DOHH2 (cell line): ENCODE measurements around the gene ECT2.

Source experiments
- H3F3A ChIP-seq: fragments of 200-600 bp; sonication (generic), shearing (Covaris generic); 2 replicates; pipeline ENCODE4 v1.6.0; 2016; ENCODE audit warnings: antibody characterized with exemption, mild to moderate bottlenecking; ENCODE audit not compliant: control insufficient read depth, insufficient read depth
- H3K27ac ChIP-seq: fragments of 200-600 bp; sonication (generic); 2 replicates; pipeline ENCODE4 v1.5.1; 2014; ENCODE audit warnings: low read depth, mild to moderate bottlenecking, low read length, moderate library complexity
- H3K27me3 ChIP-seq: fragments of 200-600 bp; sonication (generic); 2 replicates; pipeline ENCODE4 v1.6.1; 2014; ENCODE audit warnings: mild to moderate bottlenecking, low read length, mixed read lengths; ENCODE audit not compliant: control insufficient read depth
- H3K36me3 ChIP-seq: fragments of 200-600 bp; sonication (generic); 2 replicates; pipeline ENCODE4 v1.6.1; 2014; ENCODE audit warnings: mild to moderate bottlenecking, low read length, moderate library complexity, mixed read lengths; ENCODE audit not compliant: control insufficient read depth
- H3K4me1 ChIP-seq: fragments of 200-600 bp; sonication (generic); 2 replicates; pipeline ENCODE4 v1.6.1; 2014; ENCODE audit warnings: mild to moderate bottlenecking, low read length, mixed read lengths; ENCODE audit not compliant: control insufficient read depth
- H3K4me2 ChIP-seq: fragments of 200-600 bp; sonication (generic); 2 replicates; pipeline ENCODE4 v1.6.0; 2014; ENCODE audit warnings: mild to moderate bottlenecking, low read length, moderate library complexity
- H3K4me3 ChIP-seq: fragments of 200-600 bp; sonication (generic); 2 replicates; pipeline ENCODE4 v1.5.1; 2014; ENCODE audit warnings: mild to moderate bottlenecking, low read length, mixed read lengths
- H3K79me2 ChIP-seq: fragments of 200-600 bp; sonication (generic); 2 replicates; pipeline ENCODE4 v1.6.1; 2014; ENCODE audit warnings: mild to moderate bottlenecking, low read length, mixed read lengths; ENCODE audit not compliant: control insufficient read depth
- H3K9me2 ChIP-seq: fragments of 200-600 bp; sonication (generic); replicated peaks from 2 replicates; pipeline ENCODE4 v1.6.1; 2014; ENCODE audit warnings: mild to moderate bottlenecking, low read length, mixed read lengths; ENCODE audit not compliant: control insufficient read depth
- H3K9me3 ChIP-seq: fragments of 200-600 bp; sonication (generic); 2 replicates; pipeline ENCODE4 v1.6.1; 2014; ENCODE audit warnings: antibody characterized with exemption, low read length, mixed read lengths; ENCODE audit not compliant: control insufficient read depth, insufficient read depth
- H4K20me1 ChIP-seq: fragments of 200-600 bp; sonication (generic); 2 replicates; pipeline ENCODE4 v1.6.0; 2014; ENCODE audit warnings: low read depth, mild to moderate bottlenecking, antibody characterized with exemption, low read length, moderate library complexity; ENCODE audit not compliant: control insufficient read depth, insufficient read depth
- CTCF ChIP-seq: fragments of 200-600 bp; sonication (generic); IDR thresholded peaks from one replicate; pipeline ENCODE4 v1.5.1; 2014; ENCODE audit warnings: antibody characterized with exemption, mild to moderate bottlenecking, low read depth, low read length; ENCODE audit not compliant: poor library complexity, severe bottlenecking
- EZH2phosphoT487 ChIP-seq: fragments of 200-600 bp; sonication (generic); IDR thresholded peaks from 2 replicates; pipeline ENCODE4 v1.6.1; 2017; ENCODE audit warnings: borderline replicate concordance, mild to moderate bottlenecking, antibody characterized with exemption, low read length, moderate library complexity, mixed read lengths

Gene ECT2

GRCh38 chr3:172709774-172710663 lies 40.5 kb upstream of the ECT2 start:
- H3F3A ChIP-seq: peaks cover 4% of the 10 kb centered on the region; the same call in 1 of the 2 replicates
- peaks cover 25% of the 10 kb centered on the region for H3K79me2 ChIP-seq
- H3K9me2 ChIP-seq: no peaks in the 10 kb centered on the region
- H3K36me3 ChIP-seq: no peaks in the 10 kb centered on the region
- peak overlapping the region; percentile 99 for H3K4me3 ChIP-seq
- H3K4me1 ChIP-seq: peaks cover 23% of the 10 kb centered on the region
- H3K27ac ChIP-seq: no peak overlapping the region
- H4K20me1 ChIP-seq: no peaks in the 10 kb centered on the region; the same call in 1 of the 2 replicates
- peak overlapping the region; percentile 100 for H3K4me2 ChIP-seq
- H3K9me3 ChIP-seq: no peaks in the 10 kb centered on the region
- TF ChIP-seq EZH2phosphoT487 (no peak), CTCF (no peak)
- H3K27me3 ChIP-seq: no peaks in the 10 kb centered on the region

- H3K27me3 ChIP-seq: no peaks in the 10 kb centered on the region
- no peaks in the 10 kb centered on the region; the same call in 1 of the 2 replicates for H4K20me1 ChIP-seq
- H3F3A ChIP-seq: peaks cover 4% of the 10 kb centered on the region; the same call in 1 of the 2 replicates
- H3K9me2 ChIP-seq: no peaks in the 10 kb centered on the region
- peak within 1 kb of the TSS; percentile 100 for H3K4me2 ChIP-seq
- H3K36me3 ChIP-seq: no peaks in the 10 kb centered on the region
- H3K9me3 ChIP-seq: no peaks in the 10 kb centered on the region
- TF ChIP-seq EZH2phosphoT487 (no peak), CTCF (peak; percentile 78)
- H3K4me3 ChIP-seq: peak within 1 kb of the TSS; percentile 99
- H3K4me1 ChIP-seq: peaks cover 23% of the 10 kb centered on the region
- H3K27ac ChIP-seq: peak within 1 kb of the TSS; percentile 38
- H3K79me2 ChIP-seq: peaks cover 25% of the 10 kb centered on the region
These were observed 39.7 kb upstream of the ECT2 start, which contains the start of gene NCEH1 for GRCh38 chr3:172710664-172711453. Gene NCEH1, minus strand, starts transcription at chr3:172711067. Its CDS starts 83 bp downstream, at chr3:172710984.

GRCh38 chr3:172711454-172711795 lies 39.1 kb upstream of the ECT2 start:
- no peaks in the 10 kb centered on the region for H3K27me3 ChIP-seq
- H3K4me1 ChIP-seq: peaks cover 23% of the 10 kb centered on the region
- no peak for TF ChIP-seq EZH2phosphoT487
- no peak for TF ChIP-seq CTCF
- H3F3A ChIP-seq: peaks cover 4% of the 10 kb centered on the region; the same call in 1 of the 2 replicates
- no peaks in the 10 kb centered on the region for H3K9me3 ChIP-seq
- peaks cover 25% of the 10 kb centered on the region for H3K79me2 ChIP-seq
- H4K20me1 ChIP-seq: no peaks in the 10 kb centered on the region; the same call in 1 of the 2 replicates
- H3K4me3 ChIP-seq: peak overlapping the region; percentile 99
- peak overlapping the region; percentile 38 for H3K27ac ChIP-seq
- H3K4me2 ChIP-seq: peak overlapping the region; percentile 100
- no peaks in the 10 kb centered on the region for H3K9me2 ChIP-seq
- H3K36me3 ChIP-seq: no peaks in the 10 kb centered on the region
